Cortex of kidney (tissue), 1 donor: ENCODE results near the gene SYNE1.
"Not testable (repeated sequence)": the region's sequence is repeated elsewhere in the genome, so short reads cannot be mapped to it uniquely, and the experiment has no call there.

Experiments used
- DNase-seq: peaks from one replicate; lab custom pipeline; 2025; lab: John Stamatoyannopoulos, UW

SYNE1 gene

DNA sequence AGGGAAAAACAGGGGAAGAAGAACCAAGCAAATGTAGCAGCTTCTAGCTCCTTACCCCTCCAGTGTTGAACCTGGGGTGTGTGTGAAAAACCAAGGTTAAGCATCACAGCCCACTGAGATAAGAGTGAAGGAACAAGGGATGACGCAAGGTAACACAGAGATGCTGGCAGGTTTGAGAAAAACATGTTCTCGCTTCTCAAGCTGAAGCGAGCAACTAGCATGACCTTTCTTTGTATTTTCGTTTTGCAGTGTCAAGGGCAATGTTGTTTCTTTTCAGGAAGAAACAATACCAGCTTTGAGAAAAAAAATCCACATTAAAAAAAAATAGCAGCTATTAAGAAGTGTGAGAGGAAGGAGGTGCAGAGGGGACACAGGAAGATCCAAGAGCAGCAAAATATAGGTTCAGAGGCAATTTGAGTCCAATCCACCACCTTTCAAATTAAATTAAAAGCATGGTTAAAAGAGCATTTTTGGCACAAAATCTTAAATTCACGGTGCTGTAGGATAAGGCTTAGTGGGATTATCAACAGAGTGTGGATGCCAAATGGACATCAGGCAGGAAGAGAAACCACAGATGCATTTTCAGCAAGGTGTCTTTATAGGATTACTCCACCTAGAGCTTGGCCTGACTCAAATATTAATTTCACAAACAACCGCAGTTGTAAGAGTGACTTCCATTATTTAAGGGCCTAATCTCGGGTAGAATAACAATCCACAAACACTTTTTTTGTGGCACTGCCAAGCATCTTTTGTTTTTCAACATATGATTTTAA is 70.9 kb downstream of the SYNE1 start:
- DNase-seq: no peak

DNA sequence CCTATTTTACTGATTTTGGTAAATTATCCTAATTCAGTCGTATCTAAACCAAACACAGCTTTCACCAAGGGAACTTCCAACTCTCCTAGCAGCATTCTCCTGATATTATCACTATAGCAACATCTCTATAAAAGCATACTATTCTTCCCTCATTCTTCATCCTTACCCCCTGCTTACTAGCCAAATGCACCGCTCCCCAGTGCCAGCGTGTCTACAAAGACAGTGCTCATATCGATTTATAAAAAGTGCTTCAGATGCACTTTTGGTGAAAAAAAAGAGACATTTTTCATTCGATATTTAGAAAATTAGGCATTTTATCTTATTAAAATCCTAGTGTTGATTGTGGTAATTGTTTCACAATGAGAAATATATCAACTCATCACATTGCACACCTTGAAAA is 74.0 kb downstream of the SYNE1 start:
- DNase-seq: no peak

DNA sequence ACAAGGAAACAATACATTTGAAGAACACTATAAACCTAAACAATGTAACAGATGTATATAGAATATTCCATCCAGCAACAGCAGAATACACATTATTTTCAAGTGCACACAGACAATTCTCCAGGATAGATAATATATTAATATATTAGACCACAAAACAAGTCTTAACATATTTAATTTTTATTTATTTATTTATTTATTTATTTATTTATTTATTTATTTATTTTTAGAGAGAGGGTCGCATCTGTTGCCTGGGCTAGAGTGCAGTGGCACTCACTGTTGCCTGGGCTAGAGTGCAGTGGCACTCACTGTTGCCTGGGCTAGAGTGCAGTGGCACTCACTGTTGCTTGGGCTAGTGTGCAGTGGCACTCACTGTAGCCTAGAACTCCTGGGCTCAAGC is 78.4 kb downstream of the SYNE1 start:
- DNase-seq: not testable (repeated sequence)

GRCh38 chr6:152557502-152557901 is 79.7 kb downstream of the SYNE1 start:
- DNase-seq: no peak

DNA sequence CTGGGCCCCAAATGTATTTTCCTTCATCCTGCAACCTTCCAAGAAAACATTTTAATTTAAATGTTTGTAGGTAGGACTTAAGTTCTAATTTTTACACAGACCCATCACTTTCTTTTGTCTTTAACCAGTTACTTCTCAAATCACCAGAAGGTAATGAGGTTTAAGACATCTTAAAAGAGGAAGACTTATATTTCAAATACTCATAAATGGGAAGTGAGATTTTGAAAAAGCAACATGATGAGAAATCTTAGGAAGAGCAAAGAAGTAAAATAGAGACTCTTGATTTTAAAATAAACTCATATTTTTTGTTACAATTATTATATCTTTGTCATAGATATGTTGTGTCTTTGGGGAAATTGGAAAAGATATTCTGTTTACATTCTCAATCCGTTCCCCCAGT is 82.3 kb downstream of the SYNE1 start:
- DNase-seq: no peak

- no peak for DNase-seq
These were observed 84.4 kb downstream of the SYNE1 start for GRCh38 chr6:152552616-152553209.

DNA sequence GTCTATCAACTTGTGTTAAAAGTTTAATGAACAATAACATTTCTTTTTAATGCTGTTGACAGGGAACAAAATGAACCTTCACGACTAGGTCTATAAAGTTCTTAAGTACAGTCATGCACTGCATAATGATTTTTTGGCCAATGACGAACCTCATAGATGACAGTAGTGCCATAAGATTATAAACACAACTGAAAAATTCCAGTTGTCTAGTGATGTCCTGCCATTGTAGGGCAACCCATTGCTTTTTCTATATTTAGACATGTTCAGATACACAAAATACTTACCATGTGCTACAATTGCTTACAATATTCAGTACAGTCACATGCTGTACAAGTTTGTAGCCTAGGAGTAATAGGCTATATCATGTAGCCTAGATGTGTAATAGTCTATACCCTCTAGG is 93.6 kb downstream of the SYNE1 start:
- no peak for DNase-seq

- no peak for DNase-seq
These were observed 96.8 kb downstream of the SYNE1 start for GRCh38 chr6:152540381-152540780.

DNA sequence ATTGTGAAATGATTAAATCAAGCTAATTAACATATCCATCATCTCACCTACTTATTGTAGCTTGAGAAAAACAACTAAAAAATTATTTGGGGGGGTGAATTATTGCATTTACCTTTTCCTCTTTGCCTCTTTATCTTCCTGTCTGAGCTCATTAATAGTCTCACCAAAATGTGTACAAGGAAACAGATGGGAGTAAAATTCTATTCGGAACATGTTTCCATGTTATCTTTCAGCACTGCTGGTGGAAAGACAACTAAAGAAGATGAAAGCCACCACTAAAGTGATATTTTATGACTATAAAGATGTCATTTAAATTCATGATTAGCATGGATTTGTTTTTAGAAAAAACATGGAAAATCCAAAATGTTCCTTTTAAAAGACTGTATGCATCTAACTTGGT is 102.6 kb downstream of the SYNE1 start:
- DNase-seq: no peak

DNA sequence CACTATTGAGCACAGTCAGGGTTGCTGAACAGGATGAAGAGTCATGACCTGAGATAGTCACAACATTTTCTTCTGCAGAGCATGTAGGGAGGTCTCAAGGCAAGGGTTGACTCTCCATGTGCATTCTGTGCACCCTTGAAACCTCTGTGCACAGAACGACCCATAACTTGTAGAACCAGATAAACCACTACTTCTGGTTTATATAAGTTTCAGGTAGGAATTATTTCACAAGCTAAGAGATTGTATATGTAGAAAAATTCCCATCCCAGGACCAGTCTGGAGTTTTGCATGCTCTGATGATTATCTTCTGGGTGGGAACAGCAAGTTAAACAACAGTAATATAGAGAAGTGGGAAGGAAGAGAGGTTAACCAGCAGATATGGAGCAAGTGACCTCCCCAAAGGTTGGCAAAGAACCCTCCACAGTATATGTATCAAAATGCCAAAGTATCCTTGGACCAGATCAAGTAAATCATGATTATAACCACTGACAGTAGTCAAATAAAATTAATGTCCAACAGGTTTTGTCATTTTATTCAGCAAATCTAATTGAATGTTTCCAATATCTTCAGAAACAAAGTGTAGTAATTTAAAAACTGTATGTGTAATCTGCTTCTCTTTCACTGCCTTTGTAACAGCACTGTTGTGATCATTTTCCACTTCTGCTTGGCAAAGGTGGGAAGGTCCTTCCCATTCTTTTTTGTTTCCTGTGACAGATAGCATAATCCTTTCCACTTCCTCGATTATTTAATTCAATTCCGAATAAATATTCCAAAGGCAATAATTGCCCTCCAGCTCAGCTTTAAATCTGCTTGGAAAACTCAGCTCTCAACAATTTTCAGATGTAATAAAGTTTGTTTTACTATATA is 104.4 kb downstream of the SYNE1 start:
- no peak for DNase-seq

DNA sequence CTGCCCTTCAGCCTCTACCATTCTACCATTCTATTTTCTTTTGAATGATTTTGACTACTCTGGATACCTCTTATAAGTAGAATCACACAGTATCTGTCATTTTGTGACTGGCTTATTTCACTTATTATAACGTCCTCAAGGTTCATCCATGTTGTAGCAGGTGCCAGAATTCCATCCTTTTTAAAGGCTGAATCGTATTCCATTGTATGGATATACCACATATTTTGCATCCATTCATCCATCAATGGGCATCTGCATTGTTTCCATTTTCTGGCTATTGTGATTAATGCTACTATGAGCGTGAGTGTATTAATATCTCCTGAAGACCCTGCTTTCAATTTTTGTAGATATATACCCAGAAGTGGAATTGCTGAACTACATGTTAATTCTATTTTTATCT is 105.5 kb downstream of the SYNE1 start:
- no peak for DNase-seq

GRCh38 chr6:152529369-152529768 is 107.8 kb downstream of the SYNE1 start:
- DNase-seq: no peak

- DNase-seq: not testable (repeated sequence)
These were observed 123.0 kb downstream of the SYNE1 start for GRCh38 chr6:152514120-152514519.

- no peak for DNase-seq
These were observed 127.2 kb downstream of the SYNE1 start for GRCh38 chr6:152509916-152510315.

GRCh38 chr6:152508477-152508876 is 128.7 kb downstream of the SYNE1 start:
- DNase-seq: no peak

GRCh38 chr6:152503546-152503945 is 133.6 kb downstream of the SYNE1 start:
- DNase-seq: no peak

GRCh38 chr6:152502421-152503188 is 134.6 kb downstream of the SYNE1 start:
- DNase-seq: no peak

DNA sequence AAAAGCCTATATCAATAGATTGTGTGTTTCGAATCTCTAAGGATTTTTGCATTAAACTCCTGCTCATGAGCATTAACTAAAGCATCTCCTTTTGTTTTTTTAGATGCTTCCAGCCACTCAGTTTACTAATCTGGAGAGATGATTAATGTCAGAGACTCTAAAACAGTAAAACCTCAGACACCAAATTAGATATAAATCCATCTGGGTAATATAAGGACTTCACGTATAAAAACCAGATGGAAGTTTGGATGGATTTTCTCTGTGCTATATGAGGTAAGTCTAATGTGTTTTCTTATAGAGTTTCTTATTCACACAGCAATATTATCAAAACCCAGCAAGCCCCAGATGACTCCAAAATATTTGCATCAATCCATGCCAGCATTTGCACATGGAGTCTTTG is 137.2 kb downstream of the SYNE1 start:
- no peak for DNase-seq

GRCh38 chr6:152496731-152497130 is 140.4 kb downstream of the SYNE1 start:
- DNase-seq: no peak

- DNase-seq: not testable (repeated sequence)
These were observed 141.7 kb downstream of the SYNE1 start for GRCh38 chr6:152495456-152495855.

- DNase-seq: not testable (repeated sequence)
These were observed 144.9 kb downstream of the SYNE1 start for GRCh38 chr6:152492281-152492680.

DNA sequence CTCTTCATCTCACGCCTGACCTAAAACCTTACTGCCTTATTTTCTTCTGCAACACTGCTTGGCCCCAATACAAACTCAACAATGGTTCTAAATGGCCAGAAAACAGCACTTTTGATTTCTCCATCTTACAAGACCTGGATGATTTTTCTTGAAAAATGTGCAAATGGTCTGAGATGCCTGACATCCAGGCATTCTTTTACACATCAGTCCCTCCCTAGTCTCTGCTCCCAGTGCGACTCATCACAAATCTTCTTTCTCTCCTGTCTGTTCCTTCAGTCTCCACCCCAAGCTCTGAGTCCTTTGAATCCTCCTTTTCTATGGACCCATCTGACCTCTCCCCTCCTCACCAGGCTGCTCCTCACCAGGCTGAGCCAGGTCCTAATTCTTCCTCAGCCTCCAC is 145.7 kb downstream of the SYNE1 start:
- not testable (repeated sequence) for DNase-seq
